Glutamatergic neuron (in vitro differentiated cells): ENCODE data around the gene RASSF6. TPM values are rescaled to one million over a fixed set of nuclear protein-coding genes. Genes with fewer than 3 reads are reported as not detected.

Source experiments
- DNase-seq: peaks from one replicate; pipeline ENCODE4 v3.0.0; 2022
- H3K27ac Mint-ChIP-seq: one replicate; pipeline ENCODE4 v1.8.0; 2020; ENCODE audit warnings: mild to moderate bottlenecking, mixed read lengths, inconsistent platforms; ENCODE audit not compliant: unreplicated experiment
- H3K27me3 Mint-ChIP-seq: one replicate; pipeline ENCODE4 v1.8.0; 2020; ENCODE audit warnings: mild to moderate bottlenecking, moderate library complexity, mixed read lengths, inconsistent platforms; ENCODE audit not compliant: unreplicated experiment
- H3K36me3 Mint-ChIP-seq: one replicate; pipeline ENCODE4 v1.8.0; 2020; ENCODE audit warnings: mild to moderate bottlenecking, mixed read lengths, inconsistent platforms; ENCODE audit not compliant: unreplicated experiment
- H3K4me1 Mint-ChIP-seq: one replicate; pipeline ENCODE4 v1.8.0; 2020; ENCODE audit warnings: mild to moderate bottlenecking, low read depth, mixed read lengths, inconsistent platforms; ENCODE audit not compliant: unreplicated experiment
- H3K4me3 Mint-ChIP-seq: one replicate; pipeline ENCODE4 v1.8.0; 2020; ENCODE audit warnings: mild to moderate bottlenecking, mixed read lengths, inconsistent platforms; ENCODE audit not compliant: unreplicated experiment
- H3K9me3 Mint-ChIP-seq: one replicate; pipeline ENCODE4 v1.8.0; 2020; ENCODE audit warnings: mild to moderate bottlenecking, moderate library complexity, mixed read lengths, inconsistent platforms; ENCODE audit not compliant: unreplicated experiment
- CTCF ChIP-seq: fragments of 200-600 bp; sonication (generic); IDR thresholded peaks from one replicate; pipeline ENCODE4 v1.5.0; 2021; ENCODE audit not compliant: partially characterized antibody, unreplicated experiment
- total RNA-seq: library from RNA; stranded (reverse); fragmentation: NEBNext Ultra II Directional; extraction: Animal tissue kit (Norgen Biotek cat#: 25700); gene quantifications from one replicate; pipeline ENCODE4 v1.2.1, GENCODE V29; 2021; ENCODE audit not compliant: unreplicated experiment

The RASSF6 gene
- total RNA-seq, 1 donor from 2014 or later = not detected

GRCh38 chr4:73583666-73584065, 36.6 kb downstream of the RASSF6 start:
- no peak for TF ChIP-seq CTCF
- peaks cover 2% of the 10 kb centered on the region for H3K27me3 Mint-ChIP-seq
- no peaks in the 10 kb centered on the region for H3K4me1 Mint-ChIP-seq
- no peaks in the 10 kb centered on the region for H3K9me3 Mint-ChIP-seq
- H3K4me3 Mint-ChIP-seq = no peak overlapping the region
- H3K27ac Mint-ChIP-seq = no peak overlapping the region
- H3K36me3 Mint-ChIP-seq = no peaks in the 10 kb centered on the region
- no peak for DNase-seq

GRCh38 chr4:73577371-73577770, 42.9 kb downstream of the RASSF6 start:
- TF ChIP-seq CTCF = no peak
- peaks cover 2% of the 10 kb centered on the region for H3K27me3 Mint-ChIP-seq
- no peak for DNase-seq
- H3K4me3 Mint-ChIP-seq = no peak overlapping the region
- H3K9me3 Mint-ChIP-seq = peaks cover 1% of the 10 kb centered on the region
- no peak overlapping the region for H3K27ac Mint-ChIP-seq
- H3K4me1 Mint-ChIP-seq = no peaks in the 10 kb centered on the region
- no peaks in the 10 kb centered on the region for H3K36me3 Mint-ChIP-seq

GRCh38 chr4:73576381-73576780, 43.9 kb downstream of the RASSF6 start:
- Mint-ChIP-seq H3K4me1 (no peaks in the 10 kb centered on the region), H3K27ac (no peak overlapping the region), H3K27me3 (peaks cover 2% of the 10 kb centered on the region), H3K36me3 (no peaks in the 10 kb centered on the region), H3K4me3 (no peak overlapping the region), H3K9me3 (peaks cover 1% of the 10 kb centered on the region)
- TF ChIP-seq CTCF = no peak
- no peak for DNase-seq

GRCh38 chr4:73575660-73576059, 44.6 kb downstream of the RASSF6 start:
- H3K36me3 Mint-ChIP-seq = no peaks in the 10 kb centered on the region

More at GRCh38 chr4:73575660-73576059, 44.6 kb downstream of the RASSF6 start:
- no peak for DNase-seq
- no peak overlapping the region for H3K27ac Mint-ChIP-seq
- H3K4me3 Mint-ChIP-seq = no peak overlapping the region
- no peaks in the 10 kb centered on the region for H3K27me3 Mint-ChIP-seq
- no peak for TF ChIP-seq CTCF
- H3K9me3 Mint-ChIP-seq = peaks cover 1% of the 10 kb centered on the region
- H3K4me1 Mint-ChIP-seq = no peaks in the 10 kb centered on the region
